Measurements from ENCODE around the gene PLCB2.

DNA sequence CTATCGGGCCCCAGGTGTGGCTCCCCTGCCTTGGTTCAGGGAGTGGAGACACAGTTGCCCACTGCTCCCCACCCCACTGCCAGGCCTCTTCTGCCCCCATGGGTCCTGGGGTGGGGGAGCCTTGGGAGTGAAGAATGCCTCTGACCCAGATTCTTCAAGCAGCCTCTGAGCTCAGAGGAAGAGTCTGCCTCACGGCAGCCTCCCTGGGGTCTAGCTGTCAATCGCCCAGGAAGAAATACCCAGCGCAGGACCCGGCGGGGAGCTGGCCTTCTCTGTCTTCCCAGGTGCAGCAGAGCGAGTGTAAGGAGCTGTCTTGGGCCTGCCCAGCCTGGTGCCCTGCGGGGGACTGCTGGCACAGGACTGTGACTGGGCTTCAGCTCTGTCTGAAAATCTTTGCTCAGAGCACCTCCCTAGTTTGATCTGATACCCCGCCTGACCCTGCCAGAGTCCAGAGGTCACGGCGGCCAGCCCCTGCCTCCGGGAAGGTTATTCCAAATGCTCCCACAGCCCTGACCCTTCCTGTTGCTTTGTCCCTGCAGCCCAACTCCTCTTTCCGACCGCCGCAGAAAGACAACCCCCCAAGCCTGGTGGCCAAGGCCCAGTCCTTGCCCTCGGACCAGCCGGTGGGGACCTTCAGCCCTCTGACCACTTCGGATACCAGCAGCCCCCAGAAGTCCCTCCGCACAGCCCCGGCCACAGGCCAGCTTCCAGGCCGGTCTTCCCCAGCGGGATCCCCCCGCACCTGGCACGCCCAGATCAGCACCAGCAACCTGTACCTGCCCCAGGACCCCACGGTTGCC is 35.9 kb downstream of the PLCB2 start:
- TF ChIP-seq POLR2AphosphoS5 (IDR thresholded peaks at IDR 0.05; ENCODE audit: low read depth) (no peak), EZH2 (IDR thresholded peaks at IDR 0.05; ENCODE audit: low read depth, unreplicated experiment) (no peak), CREB1 (CRISPR knock-in tag; IDR thresholded peaks at IDR 0.05; ENCODE audit: low read depth) (no peak), EZH2phosphoT487 (IDR thresholded peaks at IDR 0.05; ENCODE audit: unreplicated experiment) (no peak), JUNB (IDR thresholded peaks at IDR 0.05; ENCODE audit: unreplicated experiment) (no peak), ZNF331 (CRISPR knock-in tag; IDR thresholded peaks at IDR 0.05; ENCODE audit: low read depth) (no peak), NANOG (IDR thresholded peaks at IDR 0.05; ENCODE audit: borderline replicate concordance) (no peak), ZNF114 (CRISPR knock-in tag; IDR thresholded peaks at IDR 0.05) (no peak)
- TF ChIP-seq, protein P1, sequence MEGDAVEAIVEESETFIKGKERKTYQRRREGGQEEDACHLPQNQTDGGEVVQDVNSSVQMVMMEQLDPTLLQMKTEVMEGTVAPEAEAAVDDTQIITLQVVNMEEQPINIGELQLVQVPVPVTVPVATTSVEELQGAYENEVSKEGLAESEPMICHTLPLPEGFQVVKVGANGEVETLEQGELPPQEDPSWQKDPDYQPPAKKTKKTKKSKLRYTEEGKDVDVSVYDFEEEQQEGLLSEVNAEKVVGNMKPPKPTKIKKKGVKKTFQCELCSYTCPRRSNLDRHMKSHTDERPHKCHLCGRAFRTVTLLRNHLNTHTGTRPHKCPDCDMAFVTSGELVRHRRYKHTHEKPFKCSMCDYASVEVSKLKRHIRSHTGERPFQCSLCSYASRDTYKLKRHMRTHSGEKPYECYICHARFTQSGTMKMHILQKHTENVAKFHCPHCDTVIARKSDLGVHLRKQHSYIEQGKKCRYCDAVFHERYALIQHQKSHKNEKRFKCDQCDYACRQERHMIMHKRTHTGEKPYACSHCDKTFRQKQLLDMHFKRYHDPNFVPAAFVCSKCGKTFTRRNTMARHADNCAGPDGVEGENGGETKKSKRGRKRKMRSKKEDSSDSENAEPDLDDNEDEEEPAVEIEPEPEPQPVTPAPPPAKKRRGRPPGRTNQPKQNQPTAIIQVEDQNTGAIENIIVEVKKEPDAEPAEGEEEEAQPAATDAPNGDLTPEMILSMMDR (conservative IDR thresholded peaks at IDR 0.05; ENCODE audit: low read depth in 2 of 2), result no peak
- TF ChIP-seq, protein P2, sequence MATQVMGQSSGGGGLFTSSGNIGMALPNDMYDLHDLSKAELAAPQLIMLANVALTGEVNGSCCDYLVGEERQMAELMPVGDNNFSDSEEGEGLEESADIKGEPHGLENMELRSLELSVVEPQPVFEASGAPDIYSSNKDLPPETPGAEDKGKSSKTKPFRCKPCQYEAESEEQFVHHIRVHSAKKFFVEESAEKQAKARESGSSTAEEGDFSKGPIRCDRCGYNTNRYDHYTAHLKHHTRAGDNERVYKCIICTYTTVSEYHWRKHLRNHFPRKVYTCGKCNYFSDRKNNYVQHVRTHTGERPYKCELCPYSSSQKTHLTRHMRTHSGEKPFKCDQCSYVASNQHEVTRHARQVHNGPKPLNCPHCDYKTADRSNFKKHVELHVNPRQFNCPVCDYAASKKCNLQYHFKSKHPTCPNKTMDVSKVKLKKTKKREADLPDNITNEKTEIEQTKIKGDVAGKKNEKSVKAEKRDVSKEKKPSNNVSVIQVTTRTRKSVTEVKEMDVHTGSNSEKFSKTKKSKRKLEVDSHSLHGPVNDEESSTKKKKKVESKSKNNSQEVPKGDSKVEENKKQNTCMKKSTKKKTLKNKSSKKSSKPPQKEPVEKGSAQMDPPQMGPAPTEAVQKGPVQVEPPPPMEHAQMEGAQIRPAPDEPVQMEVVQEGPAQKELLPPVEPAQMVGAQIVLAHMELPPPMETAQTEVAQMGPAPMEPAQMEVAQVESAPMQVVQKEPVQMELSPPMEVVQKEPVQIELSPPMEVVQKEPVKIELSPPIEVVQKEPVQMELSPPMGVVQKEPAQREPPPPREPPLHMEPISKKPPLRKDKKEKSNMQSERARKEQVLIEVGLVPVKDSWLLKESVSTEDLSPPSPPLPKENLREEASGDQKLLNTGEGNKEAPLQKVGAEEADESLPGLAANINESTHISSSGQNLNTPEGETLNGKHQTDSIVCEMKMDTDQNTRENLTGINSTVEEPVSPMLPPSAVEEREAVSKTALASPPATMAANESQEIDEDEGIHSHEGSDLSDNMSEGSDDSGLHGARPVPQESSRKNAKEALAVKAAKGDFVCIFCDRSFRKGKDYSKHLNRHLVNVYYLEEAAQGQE (IDR thresholded peaks at IDR 0.05; ENCODE audit: unreplicated experiment), result no peak
- TF ChIP-seq, protein P3, sequence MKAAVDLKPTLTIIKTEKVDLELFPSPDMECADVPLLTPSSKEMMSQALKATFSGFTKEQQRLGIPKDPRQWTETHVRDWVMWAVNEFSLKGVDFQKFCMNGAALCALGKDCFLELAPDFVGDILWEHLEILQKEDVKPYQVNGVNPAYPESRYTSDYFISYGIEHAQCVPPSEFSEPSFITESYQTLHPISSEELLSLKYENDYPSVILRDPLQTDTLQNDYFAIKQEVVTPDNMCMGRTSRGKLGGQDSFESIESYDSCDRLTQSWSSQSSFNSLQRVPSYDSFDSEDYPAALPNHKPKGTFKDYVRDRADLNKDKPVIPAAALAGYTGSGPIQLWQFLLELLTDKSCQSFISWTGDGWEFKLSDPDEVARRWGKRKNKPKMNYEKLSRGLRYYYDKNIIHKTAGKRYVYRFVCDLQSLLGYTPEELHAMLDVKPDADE (IDR thresholded peaks at IDR 0.05), result no peak

Data from GM23338 (cell line).